NT2/D1 (cell line): ENCODE data around the gene EIF4E1B.
A peak's percentile ranks its signal among the peaks of the same experiment; 100 is the strongest.

Source experiments
- DNase-seq: peaks from one replicate; pipeline ENCODE4 v3.0.0-alpha.2; 2011; ENCODE audit warnings: low read depth, low spot score
- H3K27me3 ChIP-seq: 2 replicates; pipeline ENCODE4 v1.6.0; 2011; ENCODE audit warnings: mild to moderate bottlenecking; ENCODE audit not compliant: insufficient read length, insufficient read depth
- H3K36me3 ChIP-seq: 2 replicates; pipeline ENCODE4 v1.6.1; 2011; ENCODE audit warnings: mild to moderate bottlenecking, low read length, mixed read lengths; ENCODE audit not compliant: insufficient read depth, insufficient read length
- H3K4me1 ChIP-seq: 2 replicates; pipeline ENCODE4 v1.5.1; 2011; ENCODE audit not compliant: insufficient read depth, insufficient read length
- H3K4me3 ChIP-seq: 2 replicates; pipeline ENCODE4 v1.5.1; 2011; ENCODE audit warnings: low read depth; ENCODE audit not compliant: insufficient read length
- H3K9ac ChIP-seq: 2 replicates; pipeline ENCODE4 v1.6.0; 2011; ENCODE audit warnings: low read depth; ENCODE audit not compliant: insufficient read length
- H3K9me3 ChIP-seq: 2 replicates; pipeline ENCODE4 v1.5.1; 2011; ENCODE audit warnings: mild to moderate bottlenecking, low read length; ENCODE audit not compliant: insufficient read depth
- SUZ12 ChIP-seq: IDR thresholded peaks from 2 replicates; pipeline ENCODE4 v1.6.1; 2011; ENCODE audit not compliant: insufficient read length, insufficient read depth; ENCODE audit errors: extremely low read depth
- YY1 ChIP-seq: IDR thresholded peaks from 2 replicates; pipeline ENCODE4 v1.6.1; 2011; ENCODE audit not compliant: insufficient read length, insufficient read depth
- ZNF274 ChIP-seq: IDR thresholded peaks from 2 replicates; pipeline ENCODE4 v1.6.1; 2011; ENCODE audit warnings: mild to moderate bottlenecking, low read depth, low read length

EIF4E1B gene

GRCh38 chr5:176644878-176645670 is 14.6 kb downstream of the EIF4E1B start:
- no peak for TF ChIP-seq YY1
- no peak for TF ChIP-seq SUZ12
- TF ChIP-seq ZNF274 = no peak
- Histone ChIP-seq H3K4me3 (no peak overlapping the region), H3K27me3 (no peaks in the 10 kb centered on the region), H3K36me3 (no peaks in the 10 kb centered on the region), H3K9ac (no peak overlapping the region), H3K9me3 (no peaks in the 10 kb centered on the region), H3K4me1 (peaks cover 25% of the 10 kb centered on the region)
- DNase-seq = no peak

GRCh38 chr5:176646049-176646706 is 15.7 kb downstream of the EIF4E1B start:
- H3K4me1 ChIP-seq = peaks cover 31% of the 10 kb centered on the region
- no peaks in the 10 kb centered on the region for H3K9me3 ChIP-seq
- no peaks in the 10 kb centered on the region for H3K36me3 ChIP-seq
- TF ChIP-seq YY1 (no peak), SUZ12 (no peak), ZNF274 (no peak)
- no peak overlapping the region for H3K4me3 ChIP-seq
- H3K9ac ChIP-seq = peak overlapping the region; percentile 21
- no peaks in the 10 kb centered on the region for H3K27me3 ChIP-seq
- DNase-seq = no peak

DNA sequence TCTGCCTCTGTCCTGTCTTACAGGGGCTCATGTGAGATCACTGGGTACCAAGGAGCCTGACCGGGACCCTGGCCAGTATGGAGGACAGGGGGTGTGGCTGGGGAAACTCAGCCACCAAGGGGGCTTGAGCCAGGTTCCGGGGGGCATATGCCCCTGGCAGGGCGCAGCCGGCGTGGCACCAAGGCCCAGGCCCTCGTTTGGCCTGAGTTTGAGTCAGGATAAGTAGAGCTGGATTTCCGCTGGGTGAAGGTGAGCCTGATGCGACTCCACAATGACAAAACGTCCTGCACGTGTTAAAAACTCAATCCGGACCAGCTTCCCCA is 16.2 kb downstream of the EIF4E1B start:
- Histone ChIP-seq H3K9me3 (no peaks in the 10 kb centered on the region), H3K4me3 (peak overlapping the region; percentile 21), H3K9ac (peak overlapping the region; percentile 77), H3K27me3 (no peaks in the 10 kb centered on the region), H3K4me1 (peaks cover 34% of the 10 kb centered on the region), H3K36me3 (no peaks in the 10 kb centered on the region)
- TF ChIP-seq ZNF274 (no peak), YY1 (no peak), SUZ12 (no peak)
- DNase-seq = no peak

- no peaks in the 10 kb centered on the region for H3K9me3 ChIP-seq
- peaks cover 3% of the 10 kb centered on the region for H3K36me3 ChIP-seq
- TF ChIP-seq ZNF274 (no peak), SUZ12 (no peak), YY1 (no peak)
- H3K4me1 ChIP-seq = peaks cover 34% of the 10 kb centered on the region
- H3K27me3 ChIP-seq = no peaks in the 10 kb centered on the region
- H3K9ac ChIP-seq = peak within 1 kb of the TSS; percentile 81
- peak within 1 kb of the TSS; percentile 56 for H3K4me3 ChIP-seq
- DNase-seq = peak; percentile 97
Measured at GRCh38 chr5:176647030-176647842, 16.8 kb downstream of the EIF4E1B start, which contains the start of gene TSPAN17. TSS of gene TSPAN17 (plus strand) at chr5:176647484. CDS start at chr5:176647616, 132 bp downstream.

DNA sequence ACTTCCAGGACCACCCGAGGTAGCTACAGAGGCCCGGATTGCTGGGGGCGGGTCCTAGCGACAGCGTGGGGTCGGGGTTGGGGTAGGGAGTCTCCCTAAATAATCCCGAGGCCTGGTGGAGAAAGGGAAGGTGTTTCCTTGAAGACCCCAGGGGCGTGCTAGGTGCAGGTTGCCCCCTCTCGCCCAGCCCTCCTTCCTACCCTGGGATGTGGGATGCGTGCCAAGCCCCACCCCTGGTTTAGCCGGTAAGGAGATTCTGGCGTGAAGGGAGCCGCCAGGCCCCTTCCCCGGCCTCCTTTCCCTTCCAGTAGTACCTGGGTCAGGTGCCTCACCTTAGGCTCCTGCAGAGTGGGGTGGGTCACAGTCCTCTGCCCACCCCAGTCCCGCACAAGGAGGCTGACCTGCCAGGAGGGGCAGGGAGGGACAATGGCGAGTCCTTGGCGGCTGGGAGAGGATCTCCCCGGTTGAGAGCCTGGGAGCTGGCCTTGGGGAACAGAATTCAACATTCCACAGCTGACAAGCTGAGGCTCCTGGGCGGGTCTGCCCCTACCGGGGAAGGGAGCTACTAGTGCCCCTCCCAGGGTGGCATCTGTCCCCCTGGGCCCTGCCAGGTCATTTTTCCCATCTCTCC is 17.5 kb downstream of the EIF4E1B start:
- no peak for DNase-seq

GRCh38 chr5:176648474-176649194 is 18.2 kb downstream of the EIF4E1B start:
- no peaks in the 10 kb centered on the region for H3K9me3 ChIP-seq
- peaks cover 32% of the 10 kb centered on the region for H3K4me1 ChIP-seq
- H3K27me3 ChIP-seq = no peaks in the 10 kb centered on the region
- H3K36me3 ChIP-seq = peaks cover 14% of the 10 kb centered on the region
- TF ChIP-seq YY1 (no peak), ZNF274 (no peak), SUZ12 (no peak)
- DNase-seq = no peak
- peak overlapping the region; percentile 44 for H3K9ac ChIP-seq
- peak overlapping the region; percentile 56 for H3K4me3 ChIP-seq

More for the DNA sequence above, 17.5 kb downstream of the EIF4E1B start:
- Histone ChIP-seq H3K4me1 (peaks cover 34% of the 10 kb centered on the region), H3K9me3 (no peaks in the 10 kb centered on the region), H3K9ac (peak overlapping the region; percentile 81), H3K36me3 (peaks cover 9% of the 10 kb centered on the region), H3K27me3 (no peaks in the 10 kb centered on the region), H3K4me3 (peak overlapping the region; percentile 56)
- TF ChIP-seq ZNF274 (no peak), YY1 (no peak), SUZ12 (no peak)
